HG03175 (cell line): ENCODE data around the gene PMVK.
"Not testable (repeated sequence)": the region's sequence is repeated elsewhere in the genome, so short reads cannot be mapped to it uniquely, and the experiment has no call there.

Source experiments
- ATAC-seq: cut with Tn5 transposase; IDR thresholded peaks from one replicate; pipeline ENCODE4 v1.9.1; 2021; ENCODE audit warnings: mild to moderate bottlenecking, moderate library complexity; ENCODE audit not compliant: unreplicated experiment

Gene PMVK

GRCh38 chr1:154925335-154926170 lies 11.0 kb downstream of the PMVK start:
- no peak for ATAC-seq

DNA sequence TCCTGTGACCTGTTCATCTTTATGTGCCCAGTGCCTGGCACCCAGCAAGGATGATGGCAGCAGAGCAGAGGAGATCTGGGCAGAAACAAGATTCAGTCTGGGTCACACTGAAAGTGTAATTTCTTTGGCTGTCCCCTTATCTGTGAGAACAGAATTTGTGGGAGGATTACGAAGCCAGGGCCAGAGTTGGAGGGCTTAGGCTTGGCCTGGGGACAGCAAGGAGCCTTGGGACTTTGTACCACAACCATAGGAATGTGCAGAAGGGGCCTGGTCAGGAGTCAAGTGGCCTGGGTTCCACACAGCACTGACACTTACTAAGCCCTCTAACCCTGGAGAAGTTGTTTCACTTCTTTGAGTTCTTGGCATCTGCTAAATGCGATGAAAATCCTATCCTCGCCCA lies 12.8 kb downstream of the PMVK start:
- ATAC-seq, result no peak

DNA sequence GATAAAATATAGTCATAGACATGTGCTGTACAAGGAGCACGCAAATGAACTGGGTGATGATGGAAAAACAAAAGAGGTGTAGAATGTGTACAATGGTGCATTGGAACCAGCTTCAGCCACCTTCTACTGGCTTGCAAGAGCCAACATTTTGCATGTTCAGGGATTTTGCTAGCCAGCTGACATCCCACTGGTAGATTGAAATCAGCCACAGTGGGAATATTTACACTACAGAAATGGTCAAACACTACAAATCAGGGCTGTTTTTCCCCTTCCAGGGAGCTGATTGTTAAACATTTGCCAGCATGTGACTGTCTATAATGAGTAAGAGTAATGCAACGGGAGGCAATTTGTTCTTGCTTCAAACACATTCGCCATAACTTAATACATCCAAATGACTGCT lies 23.2 kb downstream of the PMVK start:
- ATAC-seq, result no peak

DNA sequence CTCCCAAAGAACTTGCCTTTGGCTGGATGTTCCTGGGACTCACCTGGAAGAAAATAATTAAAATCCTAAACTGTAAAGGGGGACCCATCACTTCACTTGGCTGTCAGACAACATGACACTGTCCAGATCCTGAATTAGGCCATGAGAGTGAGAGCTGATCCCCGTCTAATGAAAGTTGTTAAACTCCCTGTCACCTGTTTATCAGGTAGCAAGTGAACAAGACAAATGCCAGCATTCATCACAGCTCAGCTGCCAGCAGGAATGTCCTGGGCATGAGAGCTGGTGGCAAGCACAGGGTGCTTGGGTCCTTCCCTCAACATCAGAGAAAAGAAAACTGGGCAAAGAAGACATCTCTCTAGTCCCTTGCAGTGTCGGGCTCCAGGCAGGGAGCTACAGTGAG lies 23.8 kb downstream of the PMVK start:
- ATAC-seq, result no peak

- no peak for ATAC-seq
These were observed 24.6 kb downstream of the PMVK start for GRCh38 chr1:154911691-154912550.

- ATAC-seq, result no peak
These were observed 25.7 kb downstream of the PMVK start for GRCh38 chr1:154910851-154911250.

- no peak for ATAC-seq
These were observed 27.6 kb downstream of the PMVK start for GRCh38 chr1:154908937-154909336.

GRCh38 chr1:154908129-154908528 lies 28.4 kb downstream of the PMVK start:
- ATAC-seq, result not testable (repeated sequence)

DNA sequence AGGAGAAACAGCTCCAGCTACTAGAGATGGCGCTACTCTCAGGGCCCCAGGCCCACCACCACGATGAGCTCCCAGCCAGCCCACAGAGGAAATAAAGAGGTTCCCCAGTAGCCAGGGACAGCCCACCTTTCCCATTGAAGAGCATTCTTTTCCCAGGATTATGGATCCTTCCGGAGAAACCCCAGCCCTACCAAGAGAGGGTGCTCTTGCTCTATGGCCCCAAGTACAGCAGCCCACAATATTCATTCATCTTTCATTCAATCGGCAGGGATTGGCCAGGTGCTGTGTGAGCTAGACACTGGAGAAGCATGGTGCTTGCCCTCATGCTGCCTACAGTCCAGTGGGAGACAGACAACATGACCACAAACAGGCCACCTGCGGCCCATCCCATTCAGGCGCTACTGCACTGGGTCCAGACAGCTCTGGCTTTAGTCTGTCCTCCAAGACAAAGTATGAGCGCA lies 29.9 kb downstream of the PMVK start:
- no peak for ATAC-seq

- no peak for ATAC-seq
These were observed 33.5 kb downstream of the PMVK start for GRCh38 chr1:154902938-154903566.

DNA sequence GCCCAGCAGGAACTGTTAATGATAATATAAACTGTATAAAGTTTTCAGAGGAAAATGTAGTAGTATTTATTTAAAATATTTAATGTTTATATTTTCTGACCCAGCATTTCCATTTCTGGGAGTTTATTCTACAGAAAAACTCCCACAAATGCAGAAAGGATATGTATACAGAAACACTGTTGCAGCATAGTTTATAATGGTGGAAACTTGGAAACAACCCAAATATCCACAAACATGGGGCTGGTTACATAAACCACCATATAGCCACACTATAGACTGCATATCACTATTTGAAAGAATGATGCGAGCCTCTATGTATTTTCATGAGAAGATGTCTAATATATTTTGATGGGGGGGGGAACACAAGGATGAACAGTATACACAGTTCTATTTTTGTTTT lies 34.9 kb downstream of the PMVK start:
- ATAC-seq, result no peak

DNA sequence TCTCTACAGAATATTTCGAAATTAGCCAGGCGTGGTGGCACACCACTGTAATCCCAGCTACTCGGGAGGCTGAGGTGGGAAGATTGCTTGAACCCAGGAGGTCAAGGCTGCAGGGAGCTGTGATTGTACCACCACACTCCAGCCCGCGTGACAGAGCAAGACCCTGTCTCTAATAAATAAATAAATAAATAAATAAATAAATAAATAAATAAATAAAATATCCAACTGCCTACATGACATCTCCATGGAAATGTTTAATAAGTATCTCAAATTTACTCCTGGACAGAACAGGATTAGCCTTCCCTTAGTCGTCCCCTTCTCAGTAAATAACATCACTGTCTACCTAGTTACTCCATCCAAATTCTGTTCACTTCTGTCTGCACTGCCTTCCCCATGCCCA lies 37.5 kb downstream of the PMVK start:
- no peak for ATAC-seq

DNA sequence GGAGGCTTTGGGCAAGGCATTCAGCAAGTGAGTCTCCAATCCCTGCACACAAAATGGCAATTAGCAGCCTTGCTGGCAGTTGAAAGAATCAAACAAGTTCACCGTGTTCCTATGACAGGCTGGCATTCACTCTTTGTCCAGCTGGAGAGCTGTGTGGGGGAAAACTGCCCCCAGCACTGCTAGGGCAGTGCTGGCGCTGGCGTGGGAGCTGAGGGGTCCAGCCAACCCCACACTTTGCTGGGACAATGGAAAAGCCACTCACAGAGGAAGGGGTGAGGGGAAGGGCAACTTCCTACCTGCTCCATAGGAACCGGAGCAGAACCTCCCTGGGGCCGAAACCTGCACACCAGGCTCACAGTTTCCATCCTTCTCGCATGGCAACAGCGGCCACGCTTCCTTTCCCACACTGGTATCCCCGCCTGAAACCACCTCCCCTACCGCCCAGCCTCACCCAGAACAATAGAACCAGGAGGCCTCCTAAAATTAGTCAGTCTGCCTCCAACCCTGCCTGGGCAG lies 39.7 kb downstream of the PMVK start:
- ATAC-seq, result no peak

GRCh38 chr1:154895798-154896197 lies 40.7 kb downstream of the PMVK start:
- no peak for ATAC-seq

DNA sequence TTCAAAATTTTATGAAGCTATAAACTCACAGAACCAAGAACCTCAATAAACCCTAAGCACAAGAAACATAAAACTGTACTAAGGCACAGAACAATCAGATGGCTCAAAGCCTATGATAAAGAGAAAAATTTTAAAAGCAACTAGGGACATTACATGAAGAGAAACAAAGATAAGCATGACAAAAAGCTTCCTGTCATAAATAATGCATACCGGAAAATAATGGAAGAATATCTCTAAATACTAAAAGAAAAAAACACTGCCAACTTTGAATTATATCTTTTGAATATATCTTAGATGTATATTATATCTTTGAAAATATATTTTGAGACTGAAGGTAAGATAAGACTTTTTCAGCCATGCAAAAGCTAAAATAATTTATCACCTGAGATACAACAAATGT lies 45.1 kb downstream of the PMVK start:
- ATAC-seq, result no peak

GRCh38 chr1:154888757-154889156 lies 47.8 kb downstream of the PMVK start:
- ATAC-seq, result no peak

- no peak for ATAC-seq
These were observed 50.1 kb downstream of the PMVK start for GRCh38 chr1:154886281-154887015.

GRCh38 chr1:154884869-154885701 lies 51.4 kb downstream of the PMVK start:
- ATAC-seq, result no peak
